GM19239 (cell line): ENCODE measurements around the gene ZFP90.
"Not testable (repeated sequence)": the region's sequence is repeated elsewhere in the genome, so short reads cannot be mapped to it uniquely, and the experiment has no call there.

Experiments
- DNase-seq: peaks from one replicate; pipeline ENCODE4 v3.0.0; 2011; ENCODE audit warnings: low spot score; ENCODE audit not compliant: insufficient read length
- FAIRE-seq: peaks from 2 replicates; lab custom pipeline; 2011; peaks lifted over from hg19 to GRCh38; lab: Jason Lieb, UNC

Gene ZFP90

DNA sequence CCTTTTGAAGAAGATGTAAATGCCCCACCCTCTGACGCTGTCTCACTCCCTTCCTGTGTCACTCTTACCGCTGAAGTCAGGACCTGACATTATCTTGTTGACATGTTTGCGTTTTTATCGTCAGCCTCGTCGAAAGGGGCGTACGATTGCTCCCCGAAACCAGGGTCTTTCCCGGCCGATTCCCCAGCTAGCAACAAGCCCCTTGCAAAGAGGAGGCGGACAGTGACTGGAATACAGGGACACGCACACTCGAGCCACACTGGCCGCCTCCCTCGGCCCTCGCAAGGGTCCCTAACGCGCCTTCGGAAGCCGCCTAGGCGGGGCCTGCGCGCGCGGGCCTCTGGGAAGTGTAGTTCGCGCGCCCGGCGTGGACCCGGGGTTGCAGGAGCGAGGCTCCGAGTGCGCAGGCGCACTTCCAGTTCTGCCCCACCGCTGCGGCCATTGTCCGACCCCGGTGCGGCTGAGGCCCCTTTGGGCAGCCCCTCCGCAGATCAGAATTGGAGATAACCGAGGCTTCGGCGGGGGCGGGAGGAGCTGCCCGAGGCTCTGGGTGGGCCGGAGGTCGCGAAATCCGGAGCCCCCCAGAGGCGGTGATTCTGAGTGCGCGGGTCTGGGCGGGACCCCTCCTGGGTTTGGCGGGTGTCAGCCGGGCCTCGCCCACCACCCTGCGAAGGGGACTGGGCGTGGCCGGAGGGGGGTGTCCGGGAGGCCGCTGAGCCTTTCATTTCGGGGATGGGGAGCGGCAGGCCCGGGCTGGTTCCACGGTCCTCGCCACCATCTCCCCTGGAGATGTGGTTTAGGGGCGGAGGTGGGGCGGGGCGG is at the start of gene ZFP90:
ZFP90 (plus strand) TSS at position 412 of the 822 bp plus-strand sequence. CDS start 502 bp downstream, outside the sequence.
- peak; percentile 87 for FAIRE-seq

DNA sequence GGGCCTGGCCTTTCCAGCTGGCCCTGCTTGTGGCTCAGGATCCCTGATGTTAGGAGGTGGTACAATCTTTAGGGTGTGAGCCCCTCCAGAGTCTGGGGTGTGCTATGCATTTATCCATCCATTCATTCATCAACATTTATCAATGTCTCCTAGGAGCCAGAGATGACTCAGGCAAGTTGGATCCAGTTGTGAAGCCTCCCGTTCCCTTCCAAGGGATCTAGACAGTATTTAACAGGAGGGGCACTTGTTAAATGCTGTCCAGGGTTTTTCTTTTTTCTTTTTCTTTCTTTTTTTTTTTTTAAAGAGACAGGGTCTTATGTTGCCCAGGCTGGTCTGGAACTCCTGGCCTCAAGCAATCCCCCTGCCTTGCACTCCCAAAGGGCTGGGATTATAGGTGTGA is 48.7 kb upstream of the ZFP90 start:
- DNase-seq: no peak
- FAIRE-seq: no peak

More for the DNA sequence above, at the start of gene ZFP90:
- peak; percentile 95 for DNase-seq

DNA sequence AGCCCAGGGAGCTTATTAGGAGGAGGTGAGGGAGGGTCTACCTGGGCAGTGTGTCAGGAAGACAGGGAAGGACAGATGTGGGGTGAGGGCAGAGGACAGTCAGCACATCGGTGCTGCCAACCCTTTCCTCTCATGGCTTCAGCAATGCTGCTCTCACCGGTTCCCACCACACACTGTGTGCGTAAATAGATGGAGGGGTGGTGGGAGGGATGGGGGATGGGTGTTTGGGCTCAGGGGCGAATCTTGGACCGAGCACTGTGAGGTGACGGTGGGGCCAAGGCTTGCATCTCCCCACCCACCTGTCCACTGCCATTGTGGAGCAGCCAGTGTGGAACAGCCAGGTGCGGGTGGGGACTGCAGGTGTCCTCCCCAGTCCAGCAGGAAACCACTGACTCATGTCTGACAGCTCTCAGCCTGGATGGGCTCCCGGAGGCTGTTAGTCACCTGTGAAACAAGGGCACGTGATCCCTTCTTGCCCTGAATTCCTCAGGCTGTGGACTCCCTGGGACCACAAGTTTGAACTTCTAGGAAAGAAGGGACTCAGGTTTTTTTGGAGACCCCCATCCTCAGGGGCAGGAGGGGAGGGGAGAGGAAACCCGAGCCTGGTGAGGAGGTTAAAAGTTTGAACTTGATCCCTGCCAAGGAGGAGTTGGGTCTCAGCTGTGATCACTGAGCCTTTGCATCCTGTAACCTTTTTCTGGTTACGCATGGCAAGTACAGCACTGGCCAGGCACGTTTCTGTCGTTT is 48.1 kb upstream of the ZFP90 start:
- FAIRE-seq (peak; percentile 66), DNase-seq (no peak)

DNA sequence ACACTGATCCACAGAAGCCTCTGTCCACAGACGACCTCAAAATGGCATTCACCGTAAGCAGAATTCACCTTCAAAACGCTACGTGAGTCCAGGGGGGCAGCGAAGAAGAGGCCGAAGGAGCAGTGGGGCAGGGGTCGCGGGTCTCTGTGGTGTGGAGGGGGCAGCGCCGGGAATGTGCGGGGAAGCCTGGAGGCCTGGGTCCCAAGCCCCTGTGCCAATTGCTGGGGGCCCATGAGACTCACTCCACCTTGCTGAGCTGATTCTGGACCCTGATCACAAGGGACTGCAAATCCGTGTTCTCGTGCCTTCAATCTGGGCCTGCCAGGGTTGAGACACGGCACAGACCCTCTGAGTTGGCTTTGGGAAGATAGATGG is 47.5 kb upstream of the ZFP90 start:
- no peak for FAIRE-seq
- no peak for DNase-seq

DNA sequence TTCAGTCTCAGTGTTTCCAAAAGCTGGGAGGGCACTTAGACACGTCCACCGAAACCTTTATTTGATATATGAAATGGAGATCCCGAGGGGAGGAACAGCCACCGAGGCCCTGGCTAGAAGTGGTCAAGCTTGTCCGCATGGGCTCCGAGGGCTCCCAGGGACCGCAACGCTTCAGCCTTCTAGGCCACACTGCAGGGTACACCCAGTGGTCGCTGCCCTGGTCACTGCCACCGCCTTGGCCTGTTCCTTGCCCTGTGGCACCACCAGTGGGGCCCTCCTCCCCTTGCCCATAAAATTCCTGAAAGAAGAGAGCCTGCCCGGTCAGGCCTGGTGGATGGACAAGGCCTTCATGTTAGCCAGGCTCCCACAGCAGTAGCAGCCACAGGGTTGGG is 46.9 kb upstream of the ZFP90 start:
- no peak for DNase-seq
- FAIRE-seq: no peak

DNA sequence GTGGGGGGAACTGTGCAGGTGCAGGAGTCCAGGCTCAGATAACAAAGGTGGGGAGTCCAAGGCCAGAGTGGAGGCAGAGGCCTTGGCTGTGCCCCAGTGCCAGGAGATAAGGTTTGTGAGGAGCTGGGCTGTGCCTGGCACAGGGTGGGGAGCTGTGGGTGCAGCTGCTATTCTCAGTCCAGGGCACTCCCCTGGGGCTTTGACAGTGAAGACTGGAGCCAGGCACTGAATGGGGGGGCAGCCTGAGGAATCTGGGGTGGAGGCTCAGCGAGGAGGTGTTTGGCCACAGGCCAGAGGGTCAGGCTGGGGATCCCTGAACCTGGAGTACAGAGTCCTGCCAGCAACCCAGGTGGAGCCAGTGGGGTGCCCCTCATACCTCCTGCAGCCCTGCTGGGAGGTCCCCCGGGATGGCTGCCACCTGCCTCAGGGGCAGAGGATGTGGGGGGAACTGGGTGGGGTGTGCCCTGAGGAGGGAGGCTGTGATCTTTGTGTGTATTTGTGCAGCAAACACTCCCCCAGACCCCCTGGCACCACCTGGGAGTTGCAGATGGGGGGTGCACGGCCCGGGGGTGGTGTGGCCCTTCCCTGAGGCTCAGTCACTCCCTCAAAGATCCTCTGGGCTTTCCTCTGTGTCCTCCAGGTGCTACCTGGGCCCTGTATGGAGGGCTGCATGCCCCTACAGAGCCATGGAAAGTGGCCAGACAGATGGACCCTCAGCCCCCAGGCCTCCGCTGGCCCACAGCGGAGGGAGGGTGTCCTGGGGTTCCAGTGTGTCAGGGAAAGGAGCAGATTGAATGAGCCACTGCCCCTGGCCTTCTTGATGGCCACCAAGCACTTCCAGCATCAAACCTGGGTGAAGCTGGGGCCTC is 46.3 kb upstream of the ZFP90 start:
- FAIRE-seq: no peak
- DNase-seq: no peak

DNA sequence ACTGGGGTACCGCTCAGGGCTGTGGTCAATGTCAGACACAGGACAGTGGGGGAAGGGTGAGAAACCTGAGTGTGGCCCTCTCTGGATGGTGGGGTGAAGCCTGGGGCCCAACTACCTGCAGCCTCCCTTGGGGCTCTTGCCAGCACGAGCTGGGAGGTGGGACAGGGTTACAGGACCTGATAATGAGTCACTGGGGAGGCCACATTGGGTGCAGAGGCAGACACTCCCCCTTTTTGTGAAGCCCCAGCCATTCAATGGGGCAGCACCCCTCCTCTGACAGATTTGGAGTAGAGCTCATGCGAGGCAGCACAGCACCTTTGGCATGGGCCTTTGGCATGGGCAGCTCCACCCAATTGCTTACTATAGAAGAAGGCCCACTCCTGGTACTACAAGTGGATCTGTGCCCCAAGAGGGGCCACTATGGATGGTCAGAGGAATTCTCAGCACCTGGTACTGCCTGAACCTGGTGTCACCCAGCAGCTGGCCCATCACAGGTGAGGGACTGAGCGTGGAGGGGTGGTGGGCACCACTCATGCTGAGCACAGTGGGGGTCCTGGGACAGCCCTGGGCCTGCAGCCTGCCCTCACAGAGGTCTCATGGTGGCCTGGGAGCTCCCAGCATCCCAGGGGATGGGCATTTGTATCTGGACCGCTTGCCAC is 45.5 kb upstream of the ZFP90 start:
- no peak for FAIRE-seq
- no peak for DNase-seq

DNA sequence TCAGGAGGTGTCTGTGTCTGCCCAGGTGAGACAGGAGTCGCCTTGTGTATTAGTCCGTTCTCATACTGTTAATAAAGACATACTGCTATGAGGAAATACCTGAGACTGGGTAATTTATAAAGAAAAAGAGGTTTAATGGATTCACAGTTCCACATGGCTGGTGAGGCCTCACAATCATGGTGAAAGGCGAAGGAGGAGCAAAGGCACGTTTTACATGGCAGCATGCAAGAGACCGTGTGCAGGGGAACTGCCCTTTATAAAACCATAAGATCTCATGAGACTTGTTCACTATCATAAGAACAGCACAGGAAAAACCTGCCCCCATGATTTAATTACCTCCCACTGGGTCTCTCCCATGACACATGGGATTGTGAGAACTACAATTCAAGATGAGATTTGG is 44.8 kb upstream of the ZFP90 start:
- not testable (repeated sequence) for FAIRE-seq

DNA sequence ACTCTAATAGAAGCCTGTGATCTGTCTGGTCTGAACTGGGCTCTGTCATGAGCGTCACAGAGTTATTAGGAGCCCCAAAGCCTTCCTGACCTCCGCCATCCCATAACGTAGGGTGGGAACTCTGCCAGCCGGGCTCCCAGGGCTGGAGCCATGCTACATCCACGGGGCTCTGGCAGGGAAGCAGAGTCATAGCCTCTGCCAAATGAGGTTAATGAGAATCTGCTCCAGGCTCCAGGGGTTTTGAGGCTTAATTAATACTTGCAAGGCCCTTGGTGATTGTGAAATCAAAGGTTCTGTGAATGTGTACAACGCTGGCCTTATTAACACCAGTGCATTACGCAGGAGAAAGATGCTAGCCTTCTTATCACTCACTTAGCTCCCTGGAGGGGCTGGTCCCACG is 42.4 kb upstream of the ZFP90 start:
- DNase-seq (no peak), FAIRE-seq (no peak)

More for the DNA sequence above, 44.8 kb upstream of the ZFP90 start:
- DNase-seq: not testable (repeated sequence)

DNA sequence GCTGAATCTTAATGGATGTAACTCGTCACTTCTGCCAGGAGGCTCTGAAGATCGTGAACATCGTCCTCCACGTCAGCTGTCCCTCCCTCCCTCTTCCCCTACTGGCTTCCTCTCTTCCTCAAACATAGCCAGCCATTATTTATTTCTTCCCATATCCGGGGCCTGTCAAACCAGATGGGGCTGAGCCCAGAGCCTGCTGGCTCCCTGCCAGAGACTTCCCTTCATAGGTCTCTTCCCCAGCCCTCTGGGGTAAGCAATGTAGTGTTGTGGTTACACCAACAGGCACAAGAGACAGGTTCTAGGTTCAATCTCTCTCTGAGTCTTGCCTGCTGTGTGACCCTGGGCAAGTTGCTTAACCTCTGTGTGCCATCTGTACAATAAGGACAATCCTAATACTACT is 40.1 kb upstream of the ZFP90 start:
- DNase-seq (no peak), FAIRE-seq (no peak)

DNA sequence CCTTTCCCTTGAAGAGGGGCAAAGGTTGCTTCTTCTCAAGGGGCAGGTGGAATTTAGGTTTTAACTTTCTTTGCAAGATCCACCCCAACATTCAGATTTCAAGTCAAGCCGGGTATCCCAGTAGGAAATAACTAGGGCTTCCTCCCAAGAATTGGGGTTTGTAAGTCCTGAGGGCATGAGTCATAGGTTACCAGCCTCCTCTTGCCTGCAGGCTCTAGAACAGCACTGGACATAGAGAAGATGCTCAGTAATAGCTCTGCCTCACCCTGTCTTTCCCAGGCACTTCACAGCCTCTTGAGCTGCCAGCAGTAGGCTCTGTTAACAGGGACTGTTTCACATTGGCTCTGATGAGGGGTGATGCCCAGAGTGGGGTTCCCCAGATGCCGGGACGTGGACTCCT is 35.8 kb upstream of the ZFP90 start:
- FAIRE-seq (no peak), DNase-seq (no peak)

DNA sequence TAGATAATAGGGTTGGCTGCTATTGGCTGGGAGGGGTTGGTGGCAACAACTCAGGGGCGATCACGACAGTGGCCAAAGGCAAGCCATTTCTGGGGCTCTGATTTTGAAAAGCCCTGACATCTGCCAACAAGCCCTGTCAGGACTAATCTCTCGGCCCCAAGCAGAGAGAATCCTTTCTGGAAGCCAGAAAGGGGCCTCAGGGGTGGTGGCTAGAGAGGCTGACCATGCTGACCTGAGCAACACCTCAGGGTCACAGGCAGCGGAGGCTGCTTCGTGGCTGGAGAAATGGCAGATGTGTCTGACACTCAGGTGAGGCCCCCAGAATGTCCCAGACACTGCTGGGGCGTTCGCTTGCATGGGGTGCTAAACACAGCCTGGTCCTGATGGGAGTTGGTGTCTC is 35.0 kb upstream of the ZFP90 start:
- FAIRE-seq: no peak
- DNase-seq: no peak

DNA sequence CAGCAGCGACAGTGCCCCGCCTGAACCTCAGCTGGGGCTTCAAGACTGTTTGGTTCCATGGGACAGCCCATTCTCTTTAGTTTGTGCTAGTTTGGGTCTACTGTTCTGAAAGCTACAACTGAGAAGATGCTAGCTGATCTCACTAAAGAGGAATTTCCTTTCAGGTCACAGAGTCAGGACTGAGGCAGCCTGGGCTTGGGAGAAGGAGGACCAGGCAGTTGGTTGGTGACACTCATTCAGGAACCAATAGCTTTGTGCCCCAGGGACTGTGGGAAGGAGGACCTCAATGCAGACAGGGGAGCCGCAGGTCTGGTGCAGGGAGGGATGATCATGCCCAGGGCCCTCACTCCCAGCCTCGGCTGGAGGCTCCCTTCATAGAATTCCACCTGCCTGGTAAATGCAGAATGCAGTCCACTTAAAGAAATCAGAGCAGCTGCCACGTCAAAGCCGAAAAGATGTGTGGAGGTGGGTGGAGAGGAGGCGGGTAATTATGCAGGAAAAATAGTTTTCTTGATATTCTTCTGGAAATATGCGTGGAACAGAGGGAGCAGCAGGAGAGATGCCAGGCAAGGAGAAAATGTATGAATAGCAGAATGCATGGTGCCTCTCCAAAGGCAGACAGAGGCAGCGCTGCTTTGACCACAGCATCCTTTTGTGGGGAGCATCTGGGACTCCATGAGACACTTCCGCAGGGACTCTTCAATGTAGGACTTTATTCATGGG is 32.6 kb upstream of the ZFP90 start:
- FAIRE-seq (no peak), DNase-seq (no peak)

DNA sequence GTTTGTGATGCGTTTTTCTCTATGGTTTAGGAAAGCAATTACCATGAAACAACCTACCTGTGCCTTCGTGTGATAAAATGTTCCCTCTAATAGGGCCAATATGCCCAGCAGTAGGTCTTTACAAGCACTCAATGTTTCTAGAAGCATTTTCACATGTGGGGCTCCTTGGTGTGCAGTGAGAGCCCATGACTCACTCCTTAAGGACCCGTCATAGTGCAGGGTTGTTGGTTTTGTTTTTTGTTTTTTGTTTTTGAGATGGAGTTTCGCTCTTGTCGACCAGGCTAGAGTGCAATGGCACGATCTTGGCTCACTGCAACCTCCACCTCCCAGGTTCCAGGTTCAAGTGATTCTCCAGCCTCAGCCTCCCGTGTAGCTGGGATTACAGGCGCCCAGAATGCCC is 31.1 kb upstream of the ZFP90 start:
- DNase-seq (no peak), FAIRE-seq (no peak)

DNA sequence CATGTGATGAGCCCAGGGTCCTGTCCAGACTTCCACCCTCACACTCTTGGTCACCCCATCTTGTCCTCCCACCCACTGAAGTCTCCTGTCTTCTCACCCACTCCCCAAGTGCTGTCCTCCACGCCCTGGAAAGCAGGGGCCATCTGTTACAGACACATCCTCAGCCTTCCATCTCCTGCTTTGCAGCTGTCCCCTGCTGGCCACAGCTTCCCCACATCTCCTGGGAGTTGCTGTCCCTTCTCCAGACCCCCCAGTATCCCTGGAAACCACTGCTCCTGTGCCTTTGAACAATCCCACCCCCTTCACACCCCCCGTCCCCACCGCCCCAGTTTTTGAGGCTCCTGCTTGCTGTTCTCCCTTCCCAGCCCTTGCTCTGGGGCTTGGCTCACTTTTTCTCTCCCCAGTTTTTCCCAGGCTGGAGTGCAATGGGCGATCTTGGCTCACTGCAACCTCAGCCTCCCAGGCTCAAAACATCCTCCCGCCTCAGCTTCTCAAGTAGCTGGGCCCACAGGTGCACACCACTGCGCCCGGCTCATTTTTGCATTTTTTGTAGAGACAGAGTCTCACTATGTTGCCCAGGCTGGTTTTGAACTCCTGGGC is 30.4 kb upstream of the ZFP90 start:
- no peak for FAIRE-seq
- DNase-seq: no peak

DNA sequence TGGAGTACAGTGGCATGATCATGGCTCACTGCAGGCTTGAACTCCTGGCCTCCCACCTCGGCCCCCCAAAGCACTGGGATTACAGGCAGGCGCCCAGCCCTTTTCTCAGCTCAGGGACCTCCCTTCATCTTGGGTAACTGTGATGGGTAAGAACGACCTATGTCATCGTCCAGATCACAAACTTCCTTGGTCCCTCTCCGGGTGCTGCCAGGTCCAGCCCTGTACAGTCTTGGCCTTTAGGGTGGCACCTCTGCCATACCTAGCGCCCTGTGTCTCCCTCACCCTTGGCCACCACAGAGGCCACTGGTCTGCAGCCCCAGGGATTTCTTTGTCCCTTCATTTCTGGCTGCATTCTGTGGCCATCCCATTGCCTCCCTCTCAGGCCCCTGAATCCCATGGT is 29.7 kb upstream of the ZFP90 start:
- FAIRE-seq: no peak
- no peak for DNase-seq

DNA sequence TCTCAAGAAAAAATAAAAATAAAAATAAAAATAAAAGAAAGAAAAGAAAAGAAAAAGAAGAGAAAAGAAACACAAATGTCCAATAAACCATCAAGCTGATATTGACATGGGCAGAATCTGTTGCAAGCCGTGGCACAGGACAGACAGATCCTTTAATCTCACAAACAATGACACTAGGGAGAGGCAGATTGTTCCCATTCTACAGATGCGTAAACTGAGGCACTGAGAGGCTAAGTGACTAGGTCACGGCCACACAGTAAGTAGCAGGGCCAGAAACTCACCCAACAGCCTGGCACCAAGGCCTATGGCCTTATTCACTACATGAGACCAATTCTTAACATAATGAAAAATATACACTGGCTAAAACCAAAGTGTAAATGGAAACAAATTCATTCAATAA is 28.3 kb upstream of the ZFP90 start:
- DNase-seq (no peak), FAIRE-seq (no peak)

DNA sequence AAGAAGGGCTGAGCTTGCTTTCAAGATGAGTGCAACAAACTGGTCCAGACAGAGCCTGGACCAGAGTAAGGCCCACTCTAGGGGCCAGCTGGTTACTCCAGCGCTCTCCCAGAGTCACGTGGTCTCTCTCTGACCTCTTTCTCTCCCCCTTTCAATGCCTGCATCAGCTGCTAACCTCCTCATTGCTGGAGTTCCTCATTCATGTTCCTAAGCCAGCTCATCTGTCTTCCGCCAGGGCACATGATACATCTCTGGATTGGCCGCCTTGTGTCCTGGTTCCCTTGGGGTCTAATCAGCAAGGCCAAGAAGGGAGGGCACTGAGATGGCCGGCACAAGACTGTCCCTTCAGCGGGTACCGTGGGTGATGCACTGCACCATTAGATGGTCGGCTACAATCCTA is 26.9 kb upstream of the ZFP90 start:
- FAIRE-seq (no peak), DNase-seq (no peak)

DNA sequence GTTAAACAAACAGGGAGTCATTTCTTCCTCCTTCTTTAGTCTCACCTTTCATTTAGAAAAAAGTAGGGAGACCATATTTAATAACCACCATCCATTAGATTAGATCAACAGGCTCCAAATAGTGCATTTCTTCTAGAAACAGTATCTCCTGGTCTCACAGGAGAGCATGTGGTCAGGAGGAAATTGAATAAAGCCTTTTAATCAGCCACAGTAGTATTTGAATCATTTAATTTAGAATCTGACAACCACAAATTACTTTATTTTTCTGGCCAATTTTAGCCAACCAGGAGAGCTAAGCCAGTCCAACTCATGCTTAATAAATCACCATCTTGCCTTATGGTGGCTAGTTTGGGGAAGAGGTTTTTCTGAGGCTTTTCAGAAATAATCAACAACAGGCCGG is 26.3 kb upstream of the ZFP90 start:
- FAIRE-seq (no peak), DNase-seq (no peak)
